GM12864 (cell line): ENCODE data around the gene UBL7.

Experiments used
- DNase-seq: peaks from one replicate; pipeline ENCODE4 v3.0.0-alpha.2; 2011; ENCODE audit warnings: low read depth
- H3K4me3 ChIP-seq: 2 replicates; pipeline ENCODE4 v1.5.1; 2011; ENCODE audit warnings: mild to moderate bottlenecking, low read depth, low read length, control low read depth
- TF ChIP-seq, protein P1 (sequence below): IDR thresholded peaks from 2 replicates; pipeline ENCODE4 v1.5.1; 2011; ENCODE audit warnings: low read depth, mild to moderate bottlenecking, moderate library complexity, low read length, control low read depth, inconsistent platforms; ENCODE audit errors: missing control alignments

UBL7 gene

GRCh38 chr15:74500401-74500800, 39.4 kb upstream of the UBL7 start:
- TF ChIP-seq, protein P1, sequence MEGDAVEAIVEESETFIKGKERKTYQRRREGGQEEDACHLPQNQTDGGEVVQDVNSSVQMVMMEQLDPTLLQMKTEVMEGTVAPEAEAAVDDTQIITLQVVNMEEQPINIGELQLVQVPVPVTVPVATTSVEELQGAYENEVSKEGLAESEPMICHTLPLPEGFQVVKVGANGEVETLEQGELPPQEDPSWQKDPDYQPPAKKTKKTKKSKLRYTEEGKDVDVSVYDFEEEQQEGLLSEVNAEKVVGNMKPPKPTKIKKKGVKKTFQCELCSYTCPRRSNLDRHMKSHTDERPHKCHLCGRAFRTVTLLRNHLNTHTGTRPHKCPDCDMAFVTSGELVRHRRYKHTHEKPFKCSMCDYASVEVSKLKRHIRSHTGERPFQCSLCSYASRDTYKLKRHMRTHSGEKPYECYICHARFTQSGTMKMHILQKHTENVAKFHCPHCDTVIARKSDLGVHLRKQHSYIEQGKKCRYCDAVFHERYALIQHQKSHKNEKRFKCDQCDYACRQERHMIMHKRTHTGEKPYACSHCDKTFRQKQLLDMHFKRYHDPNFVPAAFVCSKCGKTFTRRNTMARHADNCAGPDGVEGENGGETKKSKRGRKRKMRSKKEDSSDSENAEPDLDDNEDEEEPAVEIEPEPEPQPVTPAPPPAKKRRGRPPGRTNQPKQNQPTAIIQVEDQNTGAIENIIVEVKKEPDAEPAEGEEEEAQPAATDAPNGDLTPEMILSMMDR, result no peak
- H3K4me3 ChIP-seq, result no peak overlapping the region
- DNase-seq, result no peak

- TF ChIP-seq, protein P1, result no peak
- no peak overlapping the region for H3K4me3 ChIP-seq
- no peak for DNase-seq
Measured at GRCh38 chr15:74499366-74499765, 38.4 kb upstream of the UBL7 start.

- TF ChIP-seq, protein P1, result no peak
- no peak overlapping the region for H3K4me3 ChIP-seq
- no peak for DNase-seq
Measured at GRCh38 chr15:74497584-74497983, 36.6 kb upstream of the UBL7 start.

GRCh38 chr15:74496648-74497047, 35.7 kb upstream of the UBL7 start:
- TF ChIP-seq, protein P1, result no peak
- H3K4me3 ChIP-seq, result no peak overlapping the region
- DNase-seq, result no peak

DNA sequence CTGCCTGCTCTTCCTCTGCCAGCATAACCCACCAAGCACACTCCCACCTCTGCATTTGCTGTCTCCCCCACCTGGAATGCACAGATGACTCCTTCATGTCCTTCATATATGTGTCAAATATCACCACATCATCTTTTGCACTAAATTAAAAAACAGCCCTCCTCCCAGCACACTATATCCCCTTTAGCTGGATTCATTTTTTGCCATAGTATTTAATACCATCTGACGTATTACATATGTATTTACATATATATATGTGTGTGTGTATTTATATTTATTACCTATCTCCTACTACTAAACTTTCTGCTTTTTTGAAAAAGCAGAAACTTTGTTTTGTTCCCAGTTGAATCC, 29.4 kb upstream of the UBL7 start:
- TF ChIP-seq, protein P1, result no peak
- DNase-seq, result no peak
- no peak overlapping the region for H3K4me3 ChIP-seq

GRCh38 chr15:74489518-74490338, 28.8 kb upstream of the UBL7 start:
- TF ChIP-seq, protein P1, result peak; percentile 86
- no peak overlapping the region for H3K4me3 ChIP-seq
- peak; percentile 56 for DNase-seq

- no peak overlapping the region for H3K4me3 ChIP-seq
- no peak for DNase-seq
- TF ChIP-seq, protein P1, result no peak
Measured at GRCh38 chr15:74488776-74489175, 27.8 kb upstream of the UBL7 start.
